Stimulated activated naive CD8-positive, alpha-beta T cell treated with anti-CD3 and anti-CD28 coated beads, Interleukin-15, Interleukin-2, amounts not matched to agents 100 ng/mL and 50 ng/mL, for 24 hours (primary cell): Measurements from ENCODE around the gene SZT2.
"Not testable (repeated sequence)": the region's sequence is repeated elsewhere in the genome, so short reads cannot be mapped to it uniquely, and the experiment has no call there.

Experiments used
- H3K27ac Mint-ChIP-seq: one replicate; pipeline ENCODE4 v1.8.0; 2021; ENCODE audit warnings: mild to moderate bottlenecking, mixed read lengths
- H3K27me3 Mint-ChIP-seq: one replicate; pipeline ENCODE4 v1.8.0; 2021; ENCODE audit warnings: mixed read lengths
- H3K36me3 Mint-ChIP-seq: one replicate; pipeline ENCODE4 v1.8.0; 2021; ENCODE audit warnings: low read depth, mixed read lengths
- H3K4me1 Mint-ChIP-seq: one replicate; pipeline ENCODE4 v1.8.0; 2021; ENCODE audit warnings: low read depth, mixed read lengths
- H3K4me3 Mint-ChIP-seq: one replicate; pipeline ENCODE4 v1.8.0; 2021; ENCODE audit warnings: mild to moderate bottlenecking, mixed read lengths
- H3K9me3 Mint-ChIP-seq: one replicate; pipeline ENCODE4 v1.8.0; 2021; ENCODE audit warnings: mixed read lengths

The SZT2 gene

DNA sequence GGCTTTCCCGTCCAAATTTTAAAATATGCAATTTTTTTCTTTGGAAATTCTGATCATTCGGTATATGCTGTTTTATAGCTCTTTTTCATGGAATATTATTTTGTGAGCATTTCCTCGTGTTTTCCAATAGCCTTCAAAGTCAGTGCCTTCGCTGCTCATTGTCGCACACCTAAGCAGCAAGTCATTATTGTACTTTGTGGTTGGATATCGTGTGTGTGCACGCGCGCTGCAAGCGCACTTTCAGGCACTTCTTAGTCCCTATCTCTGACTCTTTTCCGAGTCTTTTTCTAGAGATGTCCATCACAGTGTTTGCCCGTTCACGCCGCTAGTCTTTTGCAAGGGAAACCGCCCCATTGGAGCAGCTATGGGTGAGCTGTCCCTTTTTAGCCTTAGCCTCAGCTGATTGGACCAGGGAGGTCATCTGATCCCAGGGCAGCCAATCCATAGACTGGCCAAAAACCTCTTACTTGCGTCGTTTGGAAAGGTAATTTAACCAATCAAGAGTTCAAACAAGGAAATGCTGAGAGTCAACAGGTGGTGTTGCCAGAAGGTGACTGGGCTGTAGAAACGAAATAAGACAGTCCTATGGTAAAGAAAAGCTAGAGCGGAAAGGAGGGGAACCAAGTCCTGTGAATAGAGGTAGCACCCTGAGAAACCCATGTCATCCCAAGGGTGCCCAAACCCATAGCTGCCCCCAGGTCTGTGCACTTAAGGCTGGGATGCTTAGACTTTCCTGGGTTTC is 64.7 kb downstream of the SZT2 start:
- Mint-ChIP-seq H3K4me3 (peak overlapping the region; percentile 84), H3K27me3 (peaks cover 38% of the 10 kb centered on the region), H3K4me1 (peaks cover 14% of the 10 kb centered on the region), H3K36me3 (peaks cover 19% of the 10 kb centered on the region), H3K9me3 (no peaks in the 10 kb centered on the region), H3K27ac (peak overlapping the region; percentile 75)

DNA sequence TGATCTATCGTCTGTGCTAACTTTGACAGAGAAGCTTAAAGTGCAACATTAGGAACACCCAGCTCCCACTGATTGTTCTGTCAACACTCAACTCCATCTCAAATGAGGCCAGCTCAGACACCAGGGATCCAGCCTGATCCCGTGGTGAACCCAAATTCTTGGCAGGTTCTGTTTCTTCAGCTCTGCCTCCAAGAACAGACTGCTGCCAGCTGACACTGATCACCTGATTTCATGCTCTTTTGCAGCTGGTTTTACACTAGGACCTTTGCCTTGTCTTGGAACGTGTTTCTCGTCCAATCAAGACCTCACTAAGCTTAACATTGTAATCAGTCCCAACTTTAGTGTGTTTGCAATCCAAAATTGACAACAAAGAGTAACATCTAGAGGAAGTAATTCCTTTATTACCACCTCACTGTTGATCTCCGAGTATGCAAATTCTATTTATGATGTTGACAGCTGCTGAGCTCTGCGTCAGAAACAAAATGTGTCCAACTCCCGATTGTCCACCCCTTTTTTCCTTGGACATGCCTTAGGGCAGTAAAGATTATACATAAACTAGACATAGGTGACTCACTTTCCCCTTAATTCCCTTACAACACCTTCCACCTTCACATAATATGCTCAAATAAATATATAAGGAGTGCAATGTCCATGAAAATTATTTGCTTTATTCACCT is 65.7 kb downstream of the SZT2 start:
- Mint-ChIP-seq H3K4me3 (no peak overlapping the region), H3K9me3 (no peaks in the 10 kb centered on the region), H3K27me3 (peaks cover 44% of the 10 kb centered on the region), H3K27ac (no peak overlapping the region), H3K4me1 (peaks cover 14% of the 10 kb centered on the region), H3K36me3 (peaks cover 15% of the 10 kb centered on the region)

DNA sequence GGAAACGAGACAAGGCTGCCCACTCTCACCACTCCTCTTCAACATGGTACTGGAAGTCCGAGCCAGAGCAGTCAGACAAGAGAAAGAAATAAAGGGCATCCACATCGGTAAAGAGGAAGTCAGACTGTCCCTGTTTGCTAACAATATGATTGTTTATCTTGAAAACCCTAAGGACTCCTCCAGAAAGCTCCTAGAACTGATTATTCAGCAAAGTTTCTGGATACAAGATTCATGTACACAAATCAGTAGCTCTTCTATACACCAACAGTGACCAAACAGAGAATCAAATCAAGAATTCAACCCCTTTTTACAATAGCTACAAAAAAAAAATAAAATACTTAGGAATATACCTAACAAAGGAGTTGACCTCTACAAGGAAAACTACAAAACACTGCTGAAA is 68.7 kb downstream of the SZT2 start:
- not testable (repeated sequence) for H3K36me3 Mint-ChIP-seq, H3K4me3 Mint-ChIP-seq, H3K9me3 Mint-ChIP-seq, H3K27ac Mint-ChIP-seq
- Mint-ChIP-seq H3K27me3 (peaks cover 44% of the 10 kb centered on the region), H3K4me1 (peaks cover 20% of the 10 kb centered on the region)

DNA sequence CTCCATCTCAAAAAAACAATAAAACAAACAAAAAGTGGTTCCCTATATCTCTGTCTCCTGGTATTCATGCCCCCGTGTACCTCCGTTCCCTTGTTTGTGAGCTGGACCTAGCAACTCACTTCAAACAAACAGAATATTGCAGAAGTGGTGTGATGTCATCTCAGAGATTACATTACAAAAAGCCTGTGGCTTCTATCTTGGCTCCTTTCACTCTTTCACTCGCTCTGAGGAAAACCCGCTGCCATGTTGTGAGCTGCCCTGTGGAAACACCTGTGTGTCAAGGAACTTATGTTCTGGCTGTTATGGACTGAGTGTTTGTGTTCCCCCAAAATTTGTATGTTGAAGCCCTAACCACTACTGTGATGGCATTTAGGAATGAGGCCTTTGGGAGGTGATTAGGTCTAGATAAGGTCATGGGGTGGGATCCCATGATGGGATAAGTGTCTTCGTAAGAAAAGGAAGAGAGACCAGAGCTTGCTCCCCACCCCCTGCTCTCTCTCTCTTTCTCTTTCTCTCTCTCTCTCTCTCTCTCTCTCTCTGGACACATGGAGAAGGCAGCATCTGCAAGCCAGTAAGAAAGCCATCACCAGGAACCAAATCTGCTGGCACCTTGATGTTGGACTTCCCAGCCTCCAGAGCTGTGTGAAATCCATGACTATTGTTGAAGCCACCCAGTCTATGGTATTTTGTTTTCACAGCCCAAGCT is 71.4 kb downstream of the SZT2 start:
- Mint-ChIP-seq H3K4me1 (peaks cover 8% of the 10 kb centered on the region), H3K27me3 (peaks cover 28% of the 10 kb centered on the region), H3K27ac (no peak overlapping the region)

DNA sequence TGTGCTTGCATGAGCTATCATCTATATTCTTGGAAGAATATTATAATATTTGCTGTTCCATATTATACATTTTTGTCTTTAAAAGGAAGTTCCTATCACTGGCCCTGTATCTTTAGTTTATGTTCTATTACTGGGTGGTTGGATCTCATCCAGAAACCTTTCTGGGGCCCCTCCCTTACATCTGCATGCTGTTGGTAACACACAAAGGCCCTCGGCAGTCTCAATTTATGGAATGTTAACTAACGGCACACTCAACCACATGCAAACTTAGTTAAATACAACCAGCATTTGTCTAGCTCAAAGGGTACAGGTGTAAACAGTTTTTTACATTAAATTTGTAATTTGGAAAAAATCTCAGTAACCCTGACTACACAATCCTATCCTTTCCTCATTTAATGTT is 73.8 kb downstream of the SZT2 start:
- Mint-ChIP-seq H3K4me3 (no peak overlapping the region), H3K36me3 (no peaks in the 10 kb centered on the region), H3K4me1 (peaks cover 13% of the 10 kb centered on the region), H3K27ac (no peak overlapping the region), H3K27me3 (peaks cover 12% of the 10 kb centered on the region), H3K9me3 (no peaks in the 10 kb centered on the region)

More for the DNA sequence above, 71.4 kb downstream of the SZT2 start:
- H3K4me3 Mint-ChIP-seq = no peak overlapping the region
- H3K9me3 Mint-ChIP-seq = no peaks in the 10 kb centered on the region
- no peaks in the 10 kb centered on the region for H3K36me3 Mint-ChIP-seq

DNA sequence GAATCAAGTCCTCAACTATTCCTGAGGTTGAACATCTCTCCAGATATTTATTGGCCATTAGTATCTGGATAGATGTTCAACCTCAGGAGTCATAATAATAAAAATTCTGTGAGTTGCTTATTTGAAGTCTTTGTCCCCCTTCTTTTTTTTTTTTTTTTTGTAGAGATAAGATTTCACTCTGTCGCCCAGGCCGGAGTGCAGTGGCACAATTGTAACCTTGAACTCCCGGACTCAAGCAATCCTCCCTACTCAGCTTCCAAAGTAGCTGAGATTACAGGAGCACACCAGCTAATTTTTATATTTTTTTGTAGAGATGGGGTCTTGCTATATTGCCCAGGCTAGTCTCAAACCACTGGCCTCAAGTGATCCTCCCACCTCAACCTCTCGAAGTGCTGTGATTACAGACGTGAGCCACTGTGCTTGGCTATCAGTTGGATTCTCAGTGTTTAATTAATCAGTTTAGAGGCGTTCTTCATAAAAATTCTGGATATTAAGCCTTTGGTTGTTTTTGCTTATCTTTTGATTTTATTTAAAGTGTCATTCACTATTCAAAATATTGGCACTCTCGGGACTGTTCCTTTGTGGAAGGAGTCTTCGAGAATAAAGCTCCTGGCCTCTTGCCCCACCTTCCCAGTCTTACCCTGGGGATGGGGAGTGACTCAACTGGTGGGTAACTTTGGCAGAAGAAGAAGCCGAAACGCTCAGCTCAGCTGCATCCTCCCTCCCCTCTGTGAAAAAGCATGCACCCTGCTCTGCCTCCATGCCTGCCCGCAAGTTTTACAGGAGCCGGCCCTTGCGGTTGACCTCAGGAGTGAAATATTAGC is 75.2 kb downstream of the SZT2 start:
- Mint-ChIP-seq H3K4me3 (no peak overlapping the region), H3K9me3 (no peaks in the 10 kb centered on the region), H3K27me3 (peaks cover 1% of the 10 kb centered on the region), H3K4me1 (peaks cover 13% of the 10 kb centered on the region), H3K36me3 (no peaks in the 10 kb centered on the region), H3K27ac (no peak overlapping the region)

DNA sequence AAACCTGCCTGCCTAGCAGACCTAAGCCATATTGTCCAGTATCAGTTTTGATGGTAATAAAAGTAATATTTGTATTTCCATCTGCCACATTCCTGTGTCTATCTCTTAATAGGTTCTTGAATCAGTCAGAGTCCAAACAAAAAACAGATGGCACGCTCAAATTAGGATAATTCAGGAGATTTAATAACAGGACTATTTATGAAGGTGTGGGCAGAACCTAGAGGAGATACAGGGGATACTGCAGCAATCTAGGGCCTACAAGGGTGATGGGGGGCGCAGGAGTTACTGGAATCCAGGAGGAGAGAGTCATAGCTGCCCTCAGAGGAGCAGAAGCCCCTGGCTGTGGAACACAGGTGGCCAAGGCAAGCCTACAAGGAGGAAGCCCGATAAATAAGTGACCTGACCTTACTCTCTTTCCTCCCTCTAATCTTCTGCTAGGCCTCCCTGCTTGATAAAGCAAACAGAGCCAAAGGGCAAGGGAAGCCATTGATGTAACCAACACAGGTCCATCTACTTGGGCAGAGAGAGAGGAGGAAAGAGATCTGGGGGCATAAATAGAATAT is 75.9 kb downstream of the SZT2 start:
- Mint-ChIP-seq H3K27me3 (no peaks in the 10 kb centered on the region), H3K27ac (no peak overlapping the region), H3K4me3 (no peak overlapping the region), H3K4me1 (peaks cover 13% of the 10 kb centered on the region), H3K9me3 (no peaks in the 10 kb centered on the region), H3K36me3 (no peaks in the 10 kb centered on the region)

DNA sequence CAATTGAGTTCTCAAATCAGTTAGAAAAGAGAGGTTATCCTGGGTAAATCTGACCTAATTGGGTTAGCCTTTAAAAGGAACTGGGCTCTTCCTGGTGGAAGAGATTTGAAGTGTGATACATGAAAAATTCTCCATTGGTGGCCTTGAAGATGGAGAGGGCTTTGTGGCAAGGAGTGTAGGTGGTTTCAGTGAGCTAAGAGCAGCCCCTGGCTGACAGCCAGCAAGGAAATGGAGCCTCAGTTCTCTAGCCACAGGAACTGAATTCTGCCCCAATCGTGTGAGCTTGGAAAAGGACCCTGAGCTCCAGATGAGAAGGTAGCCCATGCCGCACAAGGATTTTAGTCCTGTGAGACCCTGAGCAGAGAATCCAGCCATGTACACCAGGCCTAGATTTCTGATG is 76.7 kb downstream of the SZT2 start:
- no peaks in the 10 kb centered on the region for H3K36me3 Mint-ChIP-seq
- H3K4me3 Mint-ChIP-seq = no peak overlapping the region
- H3K9me3 Mint-ChIP-seq = no peaks in the 10 kb centered on the region
- peaks cover 9% of the 10 kb centered on the region for H3K4me1 Mint-ChIP-seq
- no peaks in the 10 kb centered on the region for H3K27me3 Mint-ChIP-seq
- H3K27ac Mint-ChIP-seq = no peak overlapping the region

DNA sequence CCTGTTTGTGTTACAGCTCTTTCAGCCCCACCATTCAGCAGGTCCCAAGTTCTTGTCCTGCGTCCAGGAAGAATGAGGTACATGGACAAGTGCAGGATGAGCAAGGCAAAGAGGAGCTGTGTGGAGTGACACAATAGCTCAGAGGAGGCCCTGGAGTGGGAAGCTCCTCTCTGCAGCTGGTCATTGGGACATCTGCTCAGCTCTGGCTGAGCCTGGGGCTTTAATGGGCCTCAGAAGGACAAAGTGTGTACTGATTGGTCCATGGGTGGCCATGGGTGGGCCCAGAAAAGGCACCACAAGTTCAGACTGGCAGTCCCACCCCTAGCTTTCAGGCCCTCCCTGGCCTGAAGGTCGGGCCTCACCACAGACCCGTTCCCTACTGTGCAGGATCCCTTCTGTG is 78.7 kb downstream of the SZT2 start:
- H3K27ac Mint-ChIP-seq = no peak overlapping the region

DNA sequence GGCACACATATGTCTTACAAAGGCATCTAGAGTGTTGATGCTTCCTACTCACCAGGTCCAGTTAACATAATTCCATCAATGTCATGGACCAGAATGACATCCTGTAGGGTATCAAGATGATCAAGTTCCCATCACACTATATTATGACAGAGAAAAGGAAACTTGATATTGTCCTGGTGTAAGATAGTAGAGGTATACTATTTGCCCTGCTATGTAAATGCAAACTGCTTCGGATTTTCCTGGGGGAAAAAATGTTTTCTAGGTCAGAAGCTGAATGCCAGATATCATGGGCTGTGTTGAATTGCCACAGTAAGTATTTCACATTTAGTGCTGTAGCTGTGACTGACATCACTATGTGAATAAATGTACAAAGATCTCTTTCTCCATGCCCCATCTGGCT is 80.2 kb downstream of the SZT2 start:
- Mint-ChIP-seq H3K4me1 (peaks cover 7% of the 10 kb centered on the region), H3K36me3 (no peaks in the 10 kb centered on the region), H3K9me3 (no peaks in the 10 kb centered on the region), H3K27ac (no peak overlapping the region), H3K4me3 (no peak overlapping the region), H3K27me3 (no peaks in the 10 kb centered on the region)

More for the DNA sequence above, 78.7 kb downstream of the SZT2 start:
- H3K9me3 Mint-ChIP-seq = no peaks in the 10 kb centered on the region
- no peaks in the 10 kb centered on the region for H3K27me3 Mint-ChIP-seq
- no peaks in the 10 kb centered on the region for H3K36me3 Mint-ChIP-seq
- H3K4me3 Mint-ChIP-seq = no peak overlapping the region
- peaks cover 7% of the 10 kb centered on the region for H3K4me1 Mint-ChIP-seq

DNA sequence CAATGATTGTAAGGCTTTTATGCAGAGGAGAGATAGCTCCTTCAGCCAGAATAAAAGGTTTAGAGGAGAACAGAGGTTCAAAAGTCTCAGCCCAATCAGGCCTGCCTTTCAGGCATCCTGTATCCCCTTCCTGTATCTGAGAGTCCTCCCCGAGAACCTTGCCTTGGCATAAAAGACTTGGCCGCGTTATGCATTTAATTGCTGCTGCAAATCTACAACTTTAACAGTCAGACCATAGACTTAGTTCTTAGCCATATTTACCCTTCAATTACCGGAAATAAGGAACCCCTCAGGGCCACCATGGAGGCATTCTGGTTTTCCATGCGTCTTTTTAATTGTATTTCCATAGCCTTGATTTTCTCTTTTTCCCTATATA is 82.4 kb downstream of the SZT2 start:
- H3K27me3 Mint-ChIP-seq = peaks cover 2% of the 10 kb centered on the region
- H3K4me1 Mint-ChIP-seq = no peaks in the 10 kb centered on the region
- no peak overlapping the region for H3K27ac Mint-ChIP-seq
- no peak overlapping the region for H3K4me3 Mint-ChIP-seq
- no peaks in the 10 kb centered on the region for H3K9me3 Mint-ChIP-seq
- no peaks in the 10 kb centered on the region for H3K36me3 Mint-ChIP-seq

DNA sequence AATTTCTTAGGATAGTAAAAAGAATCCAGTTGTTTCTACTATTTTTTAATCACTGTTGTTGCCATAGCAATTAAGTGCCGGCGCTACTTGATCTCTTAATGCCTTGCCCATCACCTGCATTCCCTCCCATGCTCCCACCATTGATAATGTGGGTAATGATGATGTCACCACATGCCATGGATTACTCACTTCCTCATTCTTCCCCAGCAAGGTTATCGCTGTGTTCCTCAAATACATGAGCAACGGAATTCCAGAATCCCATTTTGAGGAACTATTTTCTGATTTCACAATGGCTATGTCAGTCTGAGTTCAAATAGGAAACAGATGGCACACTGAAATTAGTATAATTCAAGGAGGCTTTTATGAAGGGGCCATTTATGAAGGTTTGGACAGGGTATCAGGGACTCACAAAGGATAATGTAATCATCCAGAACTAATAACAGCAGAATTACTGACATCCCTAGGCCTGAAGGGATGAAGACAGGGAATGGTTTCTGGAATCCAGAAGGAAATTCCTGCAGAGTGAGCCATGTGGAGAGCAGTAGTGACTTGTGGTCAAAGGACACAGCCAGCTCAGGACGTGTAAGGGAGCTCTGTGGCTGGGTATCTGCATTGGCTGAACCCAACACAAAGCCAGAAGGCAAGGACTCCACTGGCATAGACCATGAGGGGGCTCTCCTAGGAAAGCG is 82.9 kb downstream of the SZT2 start:
- not testable (repeated sequence) for H3K27ac Mint-ChIP-seq, H3K27me3 Mint-ChIP-seq, H3K9me3 Mint-ChIP-seq, H3K4me3 Mint-ChIP-seq, H3K4me1 Mint-ChIP-seq, H3K36me3 Mint-ChIP-seq

DNA sequence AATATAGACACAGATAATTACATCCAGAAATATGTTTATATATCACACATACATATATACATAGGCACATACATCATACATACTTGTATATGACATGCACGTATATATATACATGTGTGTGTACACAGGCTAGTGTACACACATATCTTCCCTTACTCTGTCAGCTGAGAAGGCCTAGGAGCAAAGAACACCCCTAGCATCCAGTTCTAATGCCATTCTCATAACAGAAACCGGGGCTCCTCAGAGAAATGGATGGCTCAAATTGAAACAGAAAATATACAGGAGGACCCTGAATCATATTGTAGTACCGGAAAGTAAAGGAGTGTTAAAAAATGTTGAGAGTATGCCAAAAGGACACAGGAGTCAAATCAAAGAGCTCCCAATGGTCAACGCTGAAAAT is 83.8 kb downstream of the SZT2 start:
- Mint-ChIP-seq H3K27ac (no peak overlapping the region), H3K9me3 (no peaks in the 10 kb centered on the region), H3K36me3 (no peaks in the 10 kb centered on the region), H3K4me1 (no peaks in the 10 kb centered on the region), H3K4me3 (no peak overlapping the region), H3K27me3 (peaks cover 5% of the 10 kb centered on the region)
